GM12891 (cell line): Measurements from ENCODE around the gene REX1BD. TPM values are rescaled to one million over a fixed set of nuclear protein-coding genes. Genes with fewer than 3 reads are reported as not detected.
A peak's percentile ranks its signal among the peaks of the same experiment; 100 is the strongest.
"Not testable (repeated sequence)": the region's sequence is repeated elsewhere in the genome, so short reads cannot be mapped to it uniquely, and the experiment has no call there.

ENCODE experiments used
- DNase-seq: peaks from one replicate; pipeline ENCODE4 v3.0.0; 2011; ENCODE audit warnings: low spot score; ENCODE audit not compliant: insufficient read length
- FAIRE-seq: peaks from 2 replicates; lab custom pipeline; 2011; peaks lifted over from hg19 to GRCh38; lab: Jason Lieb, UNC
- PAX5 ChIP-seq: IDR thresholded peaks from 2 replicates; pipeline ENCODE4 v1.6.1; 2011; ENCODE audit warnings: low read length, moderate library complexity, mild to moderate bottlenecking; ENCODE audit not compliant: insufficient read depth, severe bottlenecking
- POLR2A ChIP-seq: IDR thresholded peaks from 2 replicates; pipeline ENCODE4 v1.6.1; 2011; ENCODE audit warnings: low read depth, low read length, control low read depth
- POLR2AphosphoS5 ChIP-seq: IDR thresholded peaks from 2 replicates; pipeline ENCODE4 v1.6.1; 2011; ENCODE audit warnings: low read depth, low read length, control low read depth
- POU2F2 ChIP-seq: IDR thresholded peaks from 2 replicates; pipeline ENCODE4 v1.6.1; 2011; ENCODE audit warnings: low read depth, mild to moderate bottlenecking, control low read depth, low read length, moderate library complexity
- SPI1 ChIP-seq: IDR thresholded peaks from 2 replicates; pipeline ENCODE4 v1.6.1; 2011; ENCODE audit warnings: low read depth, low read length, control low read depth
- TAF1 ChIP-seq: IDR thresholded peaks from 2 replicates; pipeline ENCODE4 v1.6.1; 2011; ENCODE audit warnings: low read depth, low read length, control low read depth
- polyA plus RNA-seq: library from polyadenylated mRNA; unstranded; fragments of >200 nt; gene quantifications from one replicate; pipeline ENCODE4 v1.2.1, GENCODE V29; 2012; ENCODE audit warnings: low read depth, missing spikeins, inconsistent platforms; ENCODE audit not compliant: missing spikeins

The REX1BD gene
- 35.8 TPM for polyA plus RNA-seq

DNA sequence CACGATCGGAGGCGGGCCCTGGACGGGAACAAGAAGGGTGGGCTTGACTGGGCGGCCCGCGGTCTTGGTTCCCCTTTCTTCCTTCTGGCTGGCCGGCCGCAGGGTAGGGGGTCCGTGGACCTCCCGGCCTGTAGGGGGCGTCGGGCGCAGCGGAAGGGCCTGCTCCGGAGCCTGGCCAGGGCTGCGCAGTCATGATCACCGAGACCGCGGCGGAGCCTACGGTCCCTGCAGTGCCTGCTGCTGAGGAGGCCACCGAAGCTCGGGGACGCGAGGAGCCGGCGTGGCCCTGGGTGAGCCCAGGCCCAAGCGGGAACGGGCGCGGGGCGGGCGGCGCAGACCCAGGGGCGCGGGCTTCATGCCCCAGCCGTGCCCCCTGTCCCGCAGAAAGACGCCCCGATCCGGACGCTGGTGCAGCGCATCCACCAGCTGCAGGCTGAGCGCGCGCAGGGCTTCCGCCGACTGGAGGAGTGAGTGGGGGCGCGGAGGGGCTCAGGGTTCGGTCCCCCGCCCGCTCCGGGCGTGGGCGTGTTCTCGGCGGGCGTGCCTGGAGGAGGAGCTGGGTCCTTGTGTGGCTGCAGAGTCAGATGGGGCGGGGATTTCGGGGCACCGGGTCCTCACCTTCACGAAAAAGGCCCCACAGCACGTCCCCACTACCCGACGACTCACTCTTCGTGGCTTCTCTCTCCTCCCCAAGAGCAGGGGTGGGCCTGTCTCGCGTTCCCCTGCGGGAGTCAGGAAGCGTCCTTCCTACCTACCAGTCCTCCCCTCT lies at the start of gene REX1BD:
Gene REX1BD, plus strand, starts transcription at position 188 of the 769 bp plus-strand sequence. Its CDS starts 4 bp downstream, at position 192.
- TF ChIP-seq TAF1: no peak; the same call in none of the 2 replicates
- peak; percentile 26 for TF ChIP-seq SPI1
- TF ChIP-seq POLR2A: peak; percentile 61
- peak; percentile 49; the same call in 1 of the 2 replicates for TF ChIP-seq POU2F2
- no peak for TF ChIP-seq PAX5
- TF ChIP-seq POLR2AphosphoS5: peak; percentile 69; the same call in 1 of the 2 replicates
- DNase-seq: peak; percentile 82
- peak; percentile 91 for FAIRE-seq

DNA sequence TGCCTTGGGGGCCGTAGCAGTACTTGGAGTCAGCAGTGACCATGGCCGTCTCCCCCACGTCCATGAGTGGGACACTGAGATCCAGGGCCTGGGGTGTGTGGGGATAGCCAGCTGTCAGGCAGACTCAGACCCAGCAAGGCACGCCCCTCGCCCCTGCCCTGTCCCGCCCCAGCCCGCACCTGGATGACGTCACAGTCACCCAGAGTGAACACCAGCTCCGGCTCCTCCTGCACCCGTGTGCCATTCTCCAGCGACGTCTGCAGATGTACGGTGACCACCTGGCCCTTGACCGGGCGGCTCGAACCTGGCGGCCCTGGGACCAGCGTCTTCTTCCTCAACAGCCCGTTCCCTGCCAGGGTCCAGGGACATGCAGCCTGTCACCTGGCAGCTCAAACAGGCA lies 49.2 kb upstream of the REX1BD start:
- TF ChIP-seq SPI1 (no peak), PAX5 (no peak), POU2F2 (no peak)
- no peak for FAIRE-seq
- no peak for DNase-seq

DNA sequence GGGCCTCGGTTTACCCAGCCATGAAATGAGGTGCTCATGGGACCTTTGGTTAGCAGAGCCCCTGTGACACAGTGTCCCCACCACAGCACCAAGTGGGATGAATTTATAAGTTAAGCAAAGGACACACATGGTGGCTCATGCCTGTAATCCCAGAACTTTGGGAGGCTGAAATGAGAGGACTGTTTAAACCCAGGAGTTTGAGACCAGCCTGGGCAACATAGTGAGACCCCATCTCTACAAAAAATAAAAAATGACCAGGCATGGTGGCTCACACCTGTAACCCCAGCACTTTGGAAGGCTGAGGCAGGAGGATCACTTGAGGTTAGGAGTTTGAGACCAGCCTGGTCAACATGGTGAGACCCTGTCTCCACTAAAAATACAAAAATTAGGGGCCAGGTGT lies 48.4 kb upstream of the REX1BD start:
- FAIRE-seq, DNase-seq: not testable (repeated sequence)

DNA sequence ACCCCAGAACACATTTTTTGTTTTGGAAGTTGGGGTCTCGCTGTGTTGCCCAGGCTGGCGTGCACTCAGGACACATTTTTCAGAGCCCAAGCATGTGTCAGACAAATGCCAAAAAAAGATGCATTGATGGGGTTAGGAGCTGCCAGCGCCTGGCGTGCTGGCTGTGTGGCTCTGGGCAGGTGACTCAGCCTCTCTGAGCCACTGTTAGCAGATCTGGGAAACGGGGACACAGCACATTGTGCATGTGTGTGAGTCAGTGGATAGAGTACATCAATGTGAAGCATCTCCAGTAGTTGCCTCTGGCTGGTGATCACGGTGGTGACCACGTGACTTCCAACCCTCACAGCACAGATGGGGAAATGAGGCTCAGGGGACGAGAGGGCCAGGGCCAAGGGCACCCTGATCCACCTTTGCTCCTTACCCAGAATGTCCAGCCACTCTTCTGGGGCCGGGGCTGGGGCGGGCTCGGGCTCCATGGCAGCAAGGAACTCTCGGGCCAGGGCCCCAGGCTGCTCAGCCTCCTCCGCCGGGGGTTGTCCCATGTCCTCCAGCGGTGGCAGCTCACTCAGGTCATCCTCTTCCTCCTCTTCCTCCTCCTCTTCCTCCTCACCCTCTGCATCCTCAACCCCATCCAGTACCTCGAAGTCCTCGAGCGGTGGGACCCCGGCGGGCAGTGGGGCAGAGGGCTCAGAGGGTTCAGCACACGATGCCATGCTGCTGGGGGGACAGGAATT lies 47.2 kb upstream of the REX1BD start:
- no peak for TF ChIP-seq SPI1
- TF ChIP-seq TAF1: no peak
- TF ChIP-seq PAX5: no peak
- TF ChIP-seq POU2F2: no peak
- TF ChIP-seq POLR2A: no peak
- no peak for TF ChIP-seq POLR2AphosphoS5
- DNase-seq: no peak
- FAIRE-seq: peak; percentile 54

DNA sequence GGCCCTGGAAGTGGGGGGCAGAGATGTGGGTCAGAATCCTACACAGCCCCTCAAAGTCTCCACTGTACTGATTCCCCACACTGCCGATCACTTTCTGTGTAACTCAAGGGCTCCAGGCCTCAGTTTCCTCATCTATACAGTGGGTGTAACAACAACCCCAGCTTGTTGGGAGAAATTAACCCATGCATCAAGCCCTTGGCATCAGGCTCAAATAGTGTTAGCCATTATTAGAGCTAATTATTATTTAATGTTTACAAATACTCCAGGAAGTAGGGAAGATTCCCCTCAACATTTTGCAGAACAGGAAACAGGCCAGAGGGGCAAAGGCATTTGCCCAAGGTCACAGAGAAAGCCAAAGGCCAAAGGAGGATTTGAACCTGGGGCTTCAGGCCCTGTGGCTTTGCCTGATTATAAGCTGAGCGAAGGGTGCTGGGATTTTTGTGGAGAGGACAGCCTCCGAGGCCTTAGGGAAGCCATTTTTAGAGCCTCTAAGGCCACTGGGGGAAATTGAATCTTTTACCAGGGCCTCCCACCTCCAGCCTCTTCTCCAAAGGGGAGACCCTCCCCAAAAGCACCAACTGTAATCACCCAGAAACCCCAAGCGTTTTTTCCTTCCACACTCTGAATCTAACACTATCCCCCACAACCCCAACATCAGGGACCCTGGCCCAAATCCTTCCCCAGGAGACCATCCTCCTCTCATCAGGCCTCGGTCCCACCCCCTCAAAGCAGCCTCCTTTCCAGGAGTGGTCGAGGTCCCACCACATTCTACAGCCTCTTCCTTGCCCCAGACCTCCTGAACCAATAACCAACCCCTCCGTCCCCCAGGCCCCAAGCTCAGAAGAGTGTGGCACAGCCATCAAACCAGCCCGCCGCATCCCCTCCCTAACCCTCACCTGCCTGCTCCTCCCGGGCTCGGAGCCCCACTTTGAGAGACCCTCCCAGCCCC lies 46.3 kb upstream of the REX1BD start:
- TF ChIP-seq POU2F2 (no peak), POLR2AphosphoS5 (no peak), SPI1 (no peak), POLR2A (no peak), PAX5 (no peak), TAF1 (no peak)
- DNase-seq (no peak), FAIRE-seq (no peak)

DNA sequence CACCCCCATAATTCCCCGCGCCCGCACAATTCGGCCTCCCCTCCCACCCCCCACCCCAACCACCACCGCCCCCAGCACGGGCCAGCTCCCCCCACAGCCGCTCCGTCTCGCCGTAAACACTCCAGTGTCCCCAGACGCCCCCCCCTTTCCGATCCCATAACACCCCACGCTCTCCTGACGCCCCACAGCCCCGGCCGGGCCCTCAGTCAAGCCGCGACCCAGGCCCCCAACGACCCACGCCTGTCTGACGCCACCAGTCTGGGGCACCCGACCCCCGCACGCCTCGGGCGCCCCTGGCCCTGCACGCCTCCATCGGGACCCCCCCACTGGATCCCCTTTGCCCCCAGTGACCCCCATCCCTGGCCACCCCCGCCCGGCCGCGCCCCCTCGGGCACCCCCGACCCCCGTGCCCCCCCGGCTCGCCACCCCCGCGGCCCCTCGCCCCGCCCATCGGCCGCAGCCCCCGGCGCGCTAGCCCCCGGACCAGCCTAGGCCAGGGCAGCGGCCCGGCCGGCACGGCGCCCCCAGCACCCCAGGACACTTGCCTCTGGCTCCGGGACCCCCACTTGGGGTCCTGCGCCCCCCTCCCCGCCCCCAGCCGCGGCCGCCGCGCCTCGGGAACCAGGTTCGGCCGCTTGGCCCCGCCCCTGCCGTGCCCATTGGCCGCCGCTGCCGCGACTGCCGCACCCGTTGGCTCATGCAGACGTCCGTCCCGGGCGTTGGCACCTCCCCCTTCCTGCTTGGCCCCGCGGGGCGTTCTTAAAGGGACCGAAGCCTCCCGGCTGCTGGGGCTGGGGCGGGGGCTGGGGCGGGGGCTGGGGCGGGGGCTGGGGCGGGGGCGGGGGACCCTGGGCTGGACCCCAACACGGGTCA lies 45.4 kb upstream of the REX1BD start, which contains the start of gene FKBP8:
Gene FKBP8, minus strand, starts transcription at position 633 of the 873 bp plus-strand sequence. CDS start 1,603 bp downstream, outside the sequence.
- TF ChIP-seq PAX5: no peak
- no peak for TF ChIP-seq POLR2A
- no peak for TF ChIP-seq TAF1
- TF ChIP-seq POLR2AphosphoS5: no peak
- TF ChIP-seq SPI1: no peak
- TF ChIP-seq POU2F2: no peak
- DNase-seq (peak; percentile 99), FAIRE-seq (peak; percentile 72)

DNA sequence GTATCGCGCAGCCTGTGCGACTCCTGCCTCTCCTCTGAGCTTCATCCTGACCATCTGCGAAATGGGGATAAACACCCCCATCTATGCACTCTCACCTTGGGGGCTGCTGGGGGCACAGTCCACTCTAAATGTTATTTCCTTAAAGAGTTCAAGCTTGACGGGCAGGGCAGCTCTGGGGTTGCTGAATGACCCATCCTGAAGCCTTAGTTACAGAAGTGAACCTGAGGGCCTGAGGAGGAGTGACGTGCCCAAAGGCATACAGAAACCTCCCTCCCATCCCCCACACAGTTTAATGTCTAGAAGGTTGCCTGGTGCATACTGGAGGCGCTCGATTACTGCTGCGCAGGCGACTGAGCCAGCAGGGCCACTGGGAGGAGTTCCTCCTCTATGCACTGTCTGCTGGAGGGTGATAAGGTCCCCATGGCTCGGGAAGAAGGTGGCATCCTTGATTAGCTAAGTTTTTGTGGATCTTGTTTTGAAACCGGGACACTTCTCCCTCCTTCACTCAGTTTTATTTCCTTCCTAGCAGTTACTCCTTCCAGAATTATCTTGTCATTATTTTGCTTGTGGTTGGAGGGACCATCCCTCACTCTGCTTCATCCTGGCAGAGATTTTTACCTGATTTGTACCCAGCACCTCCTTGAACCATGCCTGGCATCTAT lies 44.7 kb upstream of the REX1BD start:
- FAIRE-seq (peak; percentile 82), DNase-seq (peak; percentile 80)
- peak; percentile 90 for TF ChIP-seq TAF1
- peak; percentile 68; the same call in 1 of the 2 replicates for TF ChIP-seq POU2F2
- peak; percentile 85 for TF ChIP-seq POLR2A
- no peak for TF ChIP-seq PAX5
- TF ChIP-seq POLR2AphosphoS5: no peak; the same call in 1 of the 2 replicates
- peak; percentile 35; the same call in 1 of the 2 replicates for TF ChIP-seq SPI1

DNA sequence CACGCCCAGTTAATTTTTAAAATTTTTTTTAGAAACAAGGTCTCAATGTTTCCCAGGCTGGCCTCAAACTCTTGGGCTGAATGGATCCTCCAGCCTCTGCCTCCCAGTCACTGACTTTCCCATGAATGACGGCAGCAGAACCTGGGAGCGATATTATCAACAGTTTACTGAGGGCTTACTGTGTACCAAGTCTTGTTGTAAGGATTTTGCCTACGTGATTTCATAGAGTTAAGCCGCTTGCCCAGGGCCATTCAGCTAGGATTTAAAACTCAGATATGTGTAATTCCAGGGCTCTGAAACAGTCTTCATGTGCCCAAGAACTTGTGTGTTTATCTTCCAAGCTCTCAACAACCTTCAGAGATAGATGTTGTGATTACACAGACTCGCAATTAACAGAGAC lies 37.0 kb upstream of the REX1BD start:
- TF ChIP-seq POU2F2 (no peak), POLR2A (no peak), SPI1 (no peak), TAF1 (no peak), PAX5 (no peak), POLR2AphosphoS5 (no peak)
- FAIRE-seq: no peak
- no peak for DNase-seq
